ENCODE results near the gene POLDIP3.

The POLDIP3 gene

GRCh38 chr22:42620084-42620483 lies 5.4 kb upstream of the POLDIP3 start:
- no peak for TF ChIP-seq POLR2AphosphoS5 (IDR thresholded peaks at IDR 0.05; ENCODE audit: low read depth, low read length)
- TF ChIP-seq TAF1 (IDR thresholded peaks at IDR 0.05; ENCODE audit: borderline replicate concordance, insufficient read depth, low read length): no peak
- no peak for TF ChIP-seq SIN3A (IDR thresholded peaks at IDR 0.05; ENCODE audit: borderline replicate concordance, insufficient read depth, low read length)
- no peak for TF ChIP-seq REST (IDR thresholded peaks at IDR 0.05; ENCODE audit: insufficient read depth in 1 of 2, low read depth in 2 of 2, low read length in 2 of 2)
- no peak for TF ChIP-seq FOXP2 (optimal IDR thresholded peaks at IDR 0.05; ENCODE audit: borderline replicate concordance, extremely low read depth, extremely low read length, insufficient read depth)

- no peak for TF ChIP-seq SIN3A (IDR thresholded peaks at IDR 0.05; ENCODE audit: borderline replicate concordance, insufficient read depth, low read length)
- TF ChIP-seq FOXP2 (optimal IDR thresholded peaks at IDR 0.05; ENCODE audit: borderline replicate concordance, extremely low read depth, extremely low read length, insufficient read depth): no peak
- TF ChIP-seq TAF1 (IDR thresholded peaks at IDR 0.05; ENCODE audit: borderline replicate concordance, insufficient read depth, low read length): no peak
- no peak for TF ChIP-seq REST (IDR thresholded peaks at IDR 0.05; ENCODE audit: insufficient read depth in 1 of 2, low read depth in 2 of 2, low read length in 2 of 2)
- no peak for TF ChIP-seq POLR2AphosphoS5 (IDR thresholded peaks at IDR 0.05; ENCODE audit: low read depth, low read length)
These were observed 4.8 kb upstream of the POLDIP3 start for GRCh38 chr22:42619261-42620063.

- TF ChIP-seq FOXP2 (optimal IDR thresholded peaks at IDR 0.05; ENCODE audit: borderline replicate concordance, extremely low read depth, extremely low read length, insufficient read depth) (no peak), TAF1 (IDR thresholded peaks at IDR 0.05; ENCODE audit: borderline replicate concordance, insufficient read depth, low read length) (no peak)
These were observed 2.7 kb upstream of the POLDIP3 start for GRCh38 chr22:42617155-42617983.

- 0 out of 2 replicates have a peak, but pooled peaks have one; percentile 57 for TF ChIP-seq TAF1 (IDR thresholded peaks at IDR 0.05; ENCODE audit: borderline replicate concordance, insufficient read depth, low read length)
- peak; percentile 98 for TF ChIP-seq SIN3A (IDR thresholded peaks at IDR 0.05; ENCODE audit: borderline replicate concordance, insufficient read depth, low read length)
- TF ChIP-seq POLR2AphosphoS5 (IDR thresholded peaks at IDR 0.05; ENCODE audit: low read depth, low read length): peak; percentile 100
- peak; percentile 88 for TF ChIP-seq FOXP2 (optimal IDR thresholded peaks at IDR 0.05; ENCODE audit: borderline replicate concordance, extremely low read depth, extremely low read length, insufficient read depth)
- TF ChIP-seq REST (IDR thresholded peaks at IDR 0.05; ENCODE audit: insufficient read depth in 1 of 2, low read depth in 2 of 2, low read length in 2 of 2): peak; percentile 50 to 62; a peak in 3 of 4 replicates
These were observed 593 bp upstream of the POLDIP3 start for GRCh38 chr22:42615092-42615859.

GRCh38 chr22:42613872-42614301 lies 796 bp downstream of the POLDIP3 start:
- TF ChIP-seq POLR2AphosphoS5 (IDR thresholded peaks at IDR 0.05; ENCODE audit: low read depth, low read length): no peak
- 0 out of 2 replicates have a peak, but pooled peaks have one; percentile 3 for TF ChIP-seq TAF1 (IDR thresholded peaks at IDR 0.05; ENCODE audit: borderline replicate concordance, insufficient read depth, low read length)

All from PFSK-1 (cell line).